Retinal pigment epithelial cell (primary cell): ENCODE measurements around the gene MRPS2.
"Not testable (repeated sequence)": the region's sequence is repeated elsewhere in the genome, so short reads cannot be mapped to it uniquely, and the experiment has no call there.

ENCODE experiments used
- DNase-seq: peaks from one replicate; pipeline ENCODE4 v3.0.0-alpha.2; 2010; ENCODE audit warnings: low read depth
- H3K4me3 ChIP-seq: 2 replicates; pipeline ENCODE4 v1.5.1; 2011; ENCODE audit warnings: mild to moderate bottlenecking, low read length, control low read depth, moderate library complexity
- CTCF ChIP-seq: conservative IDR thresholded peaks from 2 replicates; pipeline ENCODE4 v1.5.1; 2011; ENCODE audit warnings: low read depth, low read length, control low read depth, inconsistent platforms

Gene MRPS2

GRCh38 chr9:135531096-135531495 lies 30.6 kb downstream of the MRPS2 start:
- no peak for DNase-seq
- no peak overlapping the region for H3K4me3 ChIP-seq
- no peak for TF ChIP-seq CTCF

- no peak overlapping the region for H3K4me3 ChIP-seq
- TF ChIP-seq CTCF = no peak
- DNase-seq = no peak
Observed at GRCh38 chr9:135533113-135533512, 32.6 kb downstream of the MRPS2 start.

- no peak for TF ChIP-seq CTCF
- no peak for DNase-seq
Observed at GRCh38 chr9:135533674-135534073, 33.2 kb downstream of the MRPS2 start.

GRCh38 chr9:135534192-135534711 lies 33.8 kb downstream of the MRPS2 start:
- H3K4me3 ChIP-seq, DNase-seq: not testable (repeated sequence)

More at GRCh38 chr9:135533674-135534073, 33.2 kb downstream of the MRPS2 start:
- H3K4me3 ChIP-seq = no peak overlapping the region

- H3K4me3 ChIP-seq, DNase-seq: not testable (repeated sequence)
Observed at GRCh38 chr9:135534826-135535225, 34.3 kb downstream of the MRPS2 start.

- not testable (repeated sequence) for H3K4me3 ChIP-seq, DNase-seq
Observed at GRCh38 chr9:135535631-135536030, 35.1 kb downstream of the MRPS2 start.

GRCh38 chr9:135536216-135536615 lies 35.7 kb downstream of the MRPS2 start:
- no peak for TF ChIP-seq CTCF
- DNase-seq = no peak
- no peak overlapping the region for H3K4me3 ChIP-seq

- not testable (repeated sequence) for DNase-seq
Observed at GRCh38 chr9:135543262-135543894, 42.9 kb downstream of the MRPS2 start.

GRCh38 chr9:135544981-135545635 lies 44.6 kb downstream of the MRPS2 start:
- no peak overlapping the region for H3K4me3 ChIP-seq
- no peak for DNase-seq
- TF ChIP-seq CTCF = no peak

More at GRCh38 chr9:135543262-135543894, 42.9 kb downstream of the MRPS2 start:
- H3K4me3 ChIP-seq = not testable (repeated sequence)

GRCh38 chr9:135545646-135546176 lies 45.2 kb downstream of the MRPS2 start, which contains the start of gene OBP2A:
OBP2A (plus strand) TSS chr9:135546126; CDS start chr9:135546181, 55 bp downstream.
- H3K4me3 ChIP-seq, DNase-seq: not testable (repeated sequence)

GRCh38 chr9:135546792-135547617 lies 46.5 kb downstream of the MRPS2 start:
- H3K4me3 ChIP-seq = not testable (repeated sequence)

More at GRCh38 chr9:135546792-135547617, 46.5 kb downstream of the MRPS2 start:
- DNase-seq = not testable (repeated sequence)
